Right lobe of liver (tissue), 6 donors: ENCODE results near the gene CD9. TPM values are rescaled to one million over a fixed set of nuclear protein-coding genes. Genes with fewer than 3 reads are reported as not detected.

Source experiments
- ATAC-seq, 4 donors: fragments of 200-7000 bp; cut with Tn5 transposase; one replicate each; pipeline ENCODE4 v1.9.1; 2020; ENCODE audit warnings: mild to moderate bottlenecking in 4 of 4, moderate library complexity in 4 of 4
- DNase-seq, 3 donors: peaks; one replicate each; pipeline ENCODE4 v3.0.0-alpha.2; 2020
- H3K27ac ChIP-seq, 3 donors: fragments of 200-600 bp; one replicate each; pipeline ENCODE4 v1.8.0; 2022
- H3K27me3 ChIP-seq, 2 donors: fragments of 200-600 bp; one replicate each; pipeline ENCODE4 v1.8.0; 2022
- H3K36me3 ChIP-seq, 4 donors: fragments of 200-600 bp; sonication (generic) in 1 of 4; one replicate each; pipeline versions ENCODE4 v1.5.1 to v1.8.0; 2017 to 2022; ENCODE audit warnings: control low read depth in 1 of 4
- H3K4me1 ChIP-seq, 4 donors: fragments of 200-600 bp; sonication (generic) in 1 of 4; one replicate each; pipeline versions ENCODE4 v1.5.1 to v1.8.0; 2017 to 2022; ENCODE audit warnings: control low read depth in 1 of 4
- H3K4me3 ChIP-seq, 3 donors: fragments of 200-600 bp; one replicate each; pipeline ENCODE4 v1.8.0; 2022
- H3K9me3 ChIP-seq, 4 donors: fragments of 200-600 bp; sonication (generic) in 1 of 4; one replicate each; pipeline versions ENCODE4 v1.5.1 to v1.8.0; 2017 to 2022; ENCODE audit warnings: control low read depth in 1 of 4
- POLR2A ChIP-seq: fragments of 450-650 bp; IDR thresholded peaks from one replicate; pipeline ENCODE4 v1.6.1; 2017; ENCODE audit warnings: antibody characterized with exemption, mild to moderate bottlenecking
- WGBS: methylation state at CpG from one replicate; pipeline ENCODE4 v1.1.6; 2018; ENCODE audit warnings: low coverage, low lambda C conversion rate; ENCODE audit not compliant: insufficient coverage; ENCODE audit errors: missing lambda C conversion rate; 5-methylcytosine and 5-hydroxymethylcytosine counted together
- intact Hi-C, 2 donors: fragments of 100-400 bp; cut with DNase I; formaldehyde crosslinking; loops; one replicate each; pipeline versions ENCODE4 v1.11.2 to v1.14.1; 2022
- small RNA-seq, 2 experiments: library from RNA; depleted of rRNA; stranded (forward); fragments of <200 nt; gene quantifications; one replicate each; pipeline ENCODE3, GENCODE V24; 2016
- total RNA-seq, 6 experiments: library from RNA; depleted of rRNA in 2 of 6; stranded (reverse); fragments of >200 nt in 2 of 6; fragmentation: NEBNext Ultra II Directional in 3 of 6; extraction: Animal tissue kit (Norgen Biotek cat#: 25700) in 3 of 6; gene quantifications; one replicate each; pipeline versions ENCODE4 v1.1.0 to v1.2.4, GENCODE V29; 2016 to 2023
- TF ChIP-seq, protein P1 (sequence below), 4 donors: fragments of 200-600 bp in 3 of 4; fragments of 450-650 bp in 1 of 4; IDR thresholded peaks; one replicate each; pipeline versions ENCODE4 v1.5.1 to v1.8.0; 2016 to 2022; ENCODE audit warnings: antibody characterized with exemption in 4 of 4, mild to moderate bottlenecking in 2 of 4
- donor health status: DM: no; HTN: yes; CAD: no.
- donor health status: DM: no; HTN: no; CAD: no.
- donor health status: DM: no; HTN: no; CAD: no.
- donor health status: DM: no; HTN: yes; CAD: no.
- donor health status: DM: no; HTN: yes; CAD: no.

CD9 gene
- total RNA-seq, 6 experiments from 2014 or later, result 17.2 to 65.7 (median 34.2) TPM

DNA sequence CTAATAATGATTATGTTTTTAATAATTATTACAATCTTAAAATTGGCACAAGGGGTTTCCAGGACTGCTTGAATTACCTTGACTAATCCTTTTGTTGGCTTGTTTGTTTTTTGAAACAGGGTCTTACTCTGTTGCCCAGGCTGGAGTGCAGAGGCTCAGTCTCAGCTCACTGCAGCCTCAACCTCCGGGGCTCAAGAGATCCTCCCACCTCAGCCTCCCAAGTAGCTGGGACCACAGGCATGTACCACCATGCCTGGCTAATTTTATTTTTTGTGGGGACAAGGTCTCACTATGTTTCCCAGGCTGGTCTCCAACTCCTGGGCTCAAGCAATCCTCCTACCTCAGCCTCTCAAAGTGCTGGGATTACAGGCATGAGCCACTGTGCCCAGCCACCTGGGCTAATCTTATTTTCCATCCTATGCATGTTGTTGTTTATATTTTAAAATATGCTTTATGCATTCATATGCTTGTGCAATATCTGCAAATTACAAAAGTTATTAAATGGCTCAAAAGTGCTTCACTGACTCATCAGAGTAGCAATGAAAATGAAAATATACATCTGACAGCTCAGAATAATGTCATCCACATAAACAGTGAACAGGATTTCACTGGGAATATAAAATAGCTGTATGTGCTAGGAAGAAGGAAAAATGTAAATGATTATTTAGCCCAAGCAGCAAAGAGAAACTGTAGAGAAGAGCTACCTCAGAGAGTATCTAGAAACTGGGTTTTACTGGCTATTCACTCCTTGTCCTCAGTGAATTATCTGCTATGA is 85.5 kb downstream of the CD9 start:
- Histone ChIP-seq H3K4me1 (no peaks in the 10 kb centered on the region), H3K36me3 (no peaks in the 10 kb centered on the region), H3K4me3 (no peak overlapping the region), H3K27me3 (no peaks in the 10 kb centered on the region), H3K9me3 (no peaks in the 10 kb centered on the region), H3K27ac (no peak overlapping the region)
- 29% methylated on average over 1 of the region's 1 CpG for WGBS
- intact Hi-C loops, result no loop called here
- DNase-seq (peak in 1 of 3 donors; percentile 11), ATAC-seq (no peak)
- TF ChIP-seq, protein P1, sequence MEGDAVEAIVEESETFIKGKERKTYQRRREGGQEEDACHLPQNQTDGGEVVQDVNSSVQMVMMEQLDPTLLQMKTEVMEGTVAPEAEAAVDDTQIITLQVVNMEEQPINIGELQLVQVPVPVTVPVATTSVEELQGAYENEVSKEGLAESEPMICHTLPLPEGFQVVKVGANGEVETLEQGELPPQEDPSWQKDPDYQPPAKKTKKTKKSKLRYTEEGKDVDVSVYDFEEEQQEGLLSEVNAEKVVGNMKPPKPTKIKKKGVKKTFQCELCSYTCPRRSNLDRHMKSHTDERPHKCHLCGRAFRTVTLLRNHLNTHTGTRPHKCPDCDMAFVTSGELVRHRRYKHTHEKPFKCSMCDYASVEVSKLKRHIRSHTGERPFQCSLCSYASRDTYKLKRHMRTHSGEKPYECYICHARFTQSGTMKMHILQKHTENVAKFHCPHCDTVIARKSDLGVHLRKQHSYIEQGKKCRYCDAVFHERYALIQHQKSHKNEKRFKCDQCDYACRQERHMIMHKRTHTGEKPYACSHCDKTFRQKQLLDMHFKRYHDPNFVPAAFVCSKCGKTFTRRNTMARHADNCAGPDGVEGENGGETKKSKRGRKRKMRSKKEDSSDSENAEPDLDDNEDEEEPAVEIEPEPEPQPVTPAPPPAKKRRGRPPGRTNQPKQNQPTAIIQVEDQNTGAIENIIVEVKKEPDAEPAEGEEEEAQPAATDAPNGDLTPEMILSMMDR (IDR thresholded peaks at IDR 0.05), result no peak
- no peak for TF ChIP-seq POLR2A

Small RNA genes within 50 kb of the gene (small RNA-seq; reads per million reads assigned to genes)
- gene ATP5MFP5 (0 reads per million in 2 experiments), gene RF00019 (0 reads per million in 2 experiments)

Other genes with a start within 250 kb of the CD9 start
- gene VWF, start 75.7 kb upstream of the CD9 start, total RNA-seq, result 10 to 100 TPM in 3 of 6 experiments, 1 to 10 TPM in 3; 5.7 to 16.6 (median 9.6) TPM
- gene PLEKHG6, start 110.3 kb downstream of the CD9 start, total RNA-seq, result 1 to 10 TPM; 2.3 to 5.5 (median 3.3) TPM
- gene TNFRSF1A, start 141.7 kb downstream of the CD9 start, total RNA-seq, result 100 to 1,000 TPM in 4 of 6 experiments, 10 to 100 TPM in 2; 70.6 to 199 (median 117) TPM
- 1 to 10 TPM; 2.1 to 9.5 (median 6.0) TPM for gene SCNN1A, start 175.2 kb downstream of the CD9 start, total RNA-seq
- gene LTBR, start 183.8 kb downstream of the CD9 start, total RNA-seq, result 100 to 1,000 TPM in 3 of 6 experiments, 10 to 100 TPM in 3; 83.8 to 235 (median 103) TPM
- 1 to 10 TPM in 1 of 6 experiments, under 1 TPM in 4, not detected in 1; 0.33 to 1.2 (median 0.68) TPM for gene CD27, start 244.6 kb downstream of the CD9 start, total RNA-seq